ENCODE data around the gene PRSS1.

Gene PRSS1

DNA sequence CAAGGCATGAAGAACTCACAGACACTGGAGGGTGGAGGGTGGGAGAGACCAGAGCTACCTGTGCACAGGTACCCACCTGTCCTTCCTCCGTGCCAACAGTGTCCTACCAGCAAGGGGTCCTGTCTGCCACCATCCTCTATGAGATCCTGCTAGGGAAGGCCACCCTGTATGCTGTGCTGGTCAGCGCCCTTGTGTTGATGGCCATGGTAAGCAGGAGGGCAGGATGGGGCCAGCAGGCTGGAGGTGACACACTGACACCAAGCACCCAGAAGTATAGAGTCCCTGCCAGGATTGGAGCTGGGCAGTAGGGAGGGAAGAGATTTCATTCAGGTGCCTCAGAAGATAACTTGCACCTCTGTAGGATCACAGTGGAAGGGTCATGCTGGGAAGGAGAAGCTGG, 43.3 kb downstream of the PRSS1 start:
- TF ChIP-seq, protein P1, sequence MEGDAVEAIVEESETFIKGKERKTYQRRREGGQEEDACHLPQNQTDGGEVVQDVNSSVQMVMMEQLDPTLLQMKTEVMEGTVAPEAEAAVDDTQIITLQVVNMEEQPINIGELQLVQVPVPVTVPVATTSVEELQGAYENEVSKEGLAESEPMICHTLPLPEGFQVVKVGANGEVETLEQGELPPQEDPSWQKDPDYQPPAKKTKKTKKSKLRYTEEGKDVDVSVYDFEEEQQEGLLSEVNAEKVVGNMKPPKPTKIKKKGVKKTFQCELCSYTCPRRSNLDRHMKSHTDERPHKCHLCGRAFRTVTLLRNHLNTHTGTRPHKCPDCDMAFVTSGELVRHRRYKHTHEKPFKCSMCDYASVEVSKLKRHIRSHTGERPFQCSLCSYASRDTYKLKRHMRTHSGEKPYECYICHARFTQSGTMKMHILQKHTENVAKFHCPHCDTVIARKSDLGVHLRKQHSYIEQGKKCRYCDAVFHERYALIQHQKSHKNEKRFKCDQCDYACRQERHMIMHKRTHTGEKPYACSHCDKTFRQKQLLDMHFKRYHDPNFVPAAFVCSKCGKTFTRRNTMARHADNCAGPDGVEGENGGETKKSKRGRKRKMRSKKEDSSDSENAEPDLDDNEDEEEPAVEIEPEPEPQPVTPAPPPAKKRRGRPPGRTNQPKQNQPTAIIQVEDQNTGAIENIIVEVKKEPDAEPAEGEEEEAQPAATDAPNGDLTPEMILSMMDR (IDR thresholded peaks at IDR 0.05) = no peak

- TF ChIP-seq, protein P1 (IDR thresholded peaks at IDR 0.05) = no peak
Measured at GRCh38 chr7:142793156-142793555, 43.9 kb downstream of the PRSS1 start.

GRCh38 chr7:142795339-142795863, 46.1 kb downstream of the PRSS1 start:
- TF ChIP-seq, protein P1 (IDR thresholded peaks at IDR 0.05) = no peak

- TF ChIP-seq, protein P1 (IDR thresholded peaks at IDR 0.05) = no peak
Measured at GRCh38 chr7:142796001-142796500, 46.8 kb downstream of the PRSS1 start.

DNA sequence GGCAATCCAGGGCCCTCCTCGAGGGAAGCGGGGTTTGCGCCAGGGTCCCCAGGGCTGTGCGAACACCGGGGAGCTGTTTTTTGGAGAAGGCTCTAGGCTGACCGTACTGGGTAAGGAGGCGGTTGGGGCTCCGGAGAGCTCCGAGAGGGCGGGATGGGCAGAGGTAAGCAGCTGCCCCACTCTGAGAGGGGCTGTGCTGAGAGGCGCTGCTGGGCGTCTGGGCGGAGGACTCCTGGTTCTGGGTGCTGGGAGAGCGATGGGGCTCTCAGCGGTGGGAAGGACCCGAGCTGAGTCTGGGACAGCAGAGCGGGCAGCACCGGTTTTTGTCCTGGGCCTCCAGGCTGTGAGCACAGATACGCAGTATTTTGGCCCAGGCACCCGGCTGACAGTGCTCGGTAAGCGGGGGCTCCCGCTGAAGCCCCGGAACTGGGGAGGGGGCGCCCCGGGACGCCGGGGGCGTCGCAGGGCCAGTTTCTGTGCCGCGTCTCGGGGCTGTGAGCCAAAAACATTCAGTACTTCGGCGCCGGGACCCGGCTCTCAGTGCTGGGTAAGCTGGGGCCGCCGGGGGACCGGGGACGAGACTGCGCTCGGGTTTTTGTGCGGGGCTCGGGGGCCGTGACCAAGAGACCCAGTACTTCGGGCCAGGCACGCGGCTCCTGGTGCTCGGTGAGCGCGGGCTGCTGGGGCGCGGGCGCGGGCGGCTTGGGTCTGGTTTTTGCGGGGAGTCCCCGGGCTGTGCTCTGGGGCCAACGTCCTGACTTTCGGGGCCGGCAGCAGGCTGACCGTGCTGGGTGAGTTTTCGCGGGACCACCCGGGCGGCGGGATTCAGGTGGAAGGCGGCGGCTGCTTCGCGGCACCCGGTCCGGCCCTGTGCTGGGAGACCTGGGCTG, 47.5 kb downstream of the PRSS1 start:
- TF ChIP-seq, protein P1 (IDR thresholded peaks at IDR 0.05) = no peak

GRCh38 chr7:142797391-142798377, 48.4 kb downstream of the PRSS1 start:
- TF ChIP-seq, protein P1 (IDR thresholded peaks at IDR 0.05) = no peak

Data from LNCAP (cell line).